ENCODE results near the gene MAP7D2. TPM values are rescaled to one million over a fixed set of nuclear protein-coding genes. Genes with fewer than 3 reads are reported as not detected.

The MAP7D2 gene
- total and polyA plus RNA-seq, 3 experiments from 2014 or later: 0.12 to 0.53 (median 0.28) TPM

- Mint-ChIP-seq H3K27ac (no peak overlapping the region), H3K27me3 (no peaks in the 10 kb centered on the region), H3K36me3 (peaks cover 0 to 6% (median 5%) of the 10 kb centered on the region in 3 donors), H3K4me1 (no peaks in the 10 kb centered on the region), H3K9me3 (no peaks in the 10 kb centered on the region), H3K4me3 (no peak overlapping the region)
- DNase-seq: no peak
- ChIA-PET POLR2A (no interaction called here), CTCF (no interaction called here)
- Histone ChIP-seq H3K4me3 (ENCODE audit: low read length) (no peak overlapping the region), H3K36me3 (ENCODE audit: insufficient read depth, low read length) (no peaks in the 10 kb centered on the region), H3K27me3 (ENCODE audit: insufficient read depth, low read length, poor library complexity, severe bottlenecking) (no peaks in the 10 kb centered on the region), H3K27ac (ENCODE audit: low read depth, low read length) (no peak overlapping the region), H3K4me1 (ENCODE audit: insufficient read depth, low read length) (no peaks in the 10 kb centered on the region), H3K9me3 (ENCODE audit: low read length) (no peaks in the 10 kb centered on the region)
Observed at GRCh38 chrX:20053537-20053936, 63.2 kb downstream of the MAP7D2 start.

- Histone ChIP-seq H3K36me3 (ENCODE audit: insufficient read depth, low read length) (no peaks in the 10 kb centered on the region), H3K9me3 (ENCODE audit: low read length) (no peaks in the 10 kb centered on the region), H3K4me1 (ENCODE audit: insufficient read depth, low read length) (no peaks in the 10 kb centered on the region), H3K27ac (ENCODE audit: low read depth, low read length) (no peak overlapping the region), H3K27me3 (ENCODE audit: insufficient read depth, low read length, poor library complexity, severe bottlenecking) (no peaks in the 10 kb centered on the region), H3K4me3 (ENCODE audit: low read length) (no peak overlapping the region)
- DNase-seq: no peak
- no peak overlapping the region for H3K27ac Mint-ChIP-seq
- H3K36me3 Mint-ChIP-seq: peaks cover 0 to 6% (median 0%) of the 10 kb centered on the region in 3 donors
- H3K4me3 Mint-ChIP-seq: no peak overlapping the region
- POLR2A ChIA-PET: no interaction called here
- CTCF ChIA-PET: no interaction called here
- H3K4me1 Mint-ChIP-seq: no peaks in the 10 kb centered on the region
- H3K9me3 Mint-ChIP-seq: no peaks in the 10 kb centered on the region
- no peaks in the 10 kb centered on the region for H3K27me3 Mint-ChIP-seq
Observed at GRCh38 chrX:20046864-20047263, 69.8 kb downstream of the MAP7D2 start.

- H3K27ac ChIP-seq (ENCODE audit: low read depth, low read length): no peak overlapping the region
- no peaks in the 10 kb centered on the region for H3K9me3 ChIP-seq (ENCODE audit: low read length)
- H3K9me3 Mint-ChIP-seq: no peaks in the 10 kb centered on the region
- no peak for DNase-seq
- H3K4me1 Mint-ChIP-seq: no peaks in the 10 kb centered on the region
- POLR2A ChIA-PET: no interaction called here
- no peak overlapping the region for H3K4me3 Mint-ChIP-seq
- CTCF ChIA-PET: no interaction called here
- H3K4me1 ChIP-seq (ENCODE audit: insufficient read depth, low read length): no peaks in the 10 kb centered on the region
- H3K36me3 Mint-ChIP-seq: peaks cover 0 to 6% (median 4%) of the 10 kb centered on the region in 3 donors
- no peaks in the 10 kb centered on the region for H3K27me3 ChIP-seq (ENCODE audit: insufficient read depth, low read length, poor library complexity, severe bottlenecking)
- H3K36me3 ChIP-seq (ENCODE audit: insufficient read depth, low read length): no peaks in the 10 kb centered on the region
- H3K27ac Mint-ChIP-seq: no peak overlapping the region
- H3K27me3 Mint-ChIP-seq: no peaks in the 10 kb centered on the region
- H3K4me3 ChIP-seq (ENCODE audit: low read length): no peak overlapping the region
Observed at GRCh38 chrX:20046223-20046622, 70.5 kb downstream of the MAP7D2 start.

DNA sequence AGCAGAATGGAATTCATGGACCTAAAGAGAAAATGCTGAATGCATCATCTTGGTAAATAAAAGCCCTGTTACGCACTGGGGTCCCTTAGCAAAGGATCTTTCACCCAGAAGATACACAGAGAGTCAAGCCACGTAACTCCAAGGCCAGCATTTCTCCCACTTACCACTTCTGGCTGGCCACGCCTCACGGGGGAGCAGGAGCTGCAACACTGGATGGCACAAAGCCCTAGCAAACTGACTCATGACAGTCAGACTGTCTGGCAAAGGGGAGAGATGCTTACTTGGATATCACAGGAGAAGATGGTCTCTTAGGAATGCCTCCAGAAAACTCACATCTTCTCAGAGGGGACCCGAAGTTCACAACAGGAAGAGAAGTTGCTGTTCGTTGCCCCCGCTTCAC is 74.5 kb downstream of the MAP7D2 start:
- H3K4me1 Mint-ChIP-seq: no peaks in the 10 kb centered on the region
- no peaks in the 10 kb centered on the region for H3K27me3 Mint-ChIP-seq
- CTCF ChIA-PET: no interaction called here
- DNase-seq: no peak
- Histone ChIP-seq H3K4me1 (ENCODE audit: insufficient read depth, low read length) (no peaks in the 10 kb centered on the region), H3K27me3 (ENCODE audit: insufficient read depth, low read length, poor library complexity, severe bottlenecking) (no peaks in the 10 kb centered on the region), H3K9me3 (ENCODE audit: low read length) (no peaks in the 10 kb centered on the region), H3K4me3 (ENCODE audit: low read length) (no peak overlapping the region), H3K27ac (ENCODE audit: low read depth, low read length) (no peak overlapping the region), H3K36me3 (ENCODE audit: insufficient read depth, low read length) (no peaks in the 10 kb centered on the region)
- peak overlapping the region in 1 of 8 donors; percentile 65 for H3K27ac Mint-ChIP-seq
- no peaks in the 10 kb centered on the region for H3K9me3 Mint-ChIP-seq
- no peak overlapping the region for H3K4me3 Mint-ChIP-seq
- POLR2A ChIA-PET: no interaction called here
- H3K36me3 Mint-ChIP-seq: peaks cover 0 to 7% (median 5%) of the 10 kb centered on the region in 3 donors

GRCh38 chrX:20038966-20039365 is 77.7 kb downstream of the MAP7D2 start:
- no peaks in the 10 kb centered on the region for H3K4me1 Mint-ChIP-seq
- POLR2A ChIA-PET: no interaction called here
- Histone ChIP-seq H3K4me1 (ENCODE audit: insufficient read depth, low read length) (no peaks in the 10 kb centered on the region), H3K27me3 (ENCODE audit: insufficient read depth, low read length, poor library complexity, severe bottlenecking) (no peaks in the 10 kb centered on the region), H3K9me3 (ENCODE audit: low read length) (no peaks in the 10 kb centered on the region), H3K4me3 (ENCODE audit: low read length) (no peak overlapping the region), H3K36me3 (ENCODE audit: insufficient read depth, low read length) (no peaks in the 10 kb centered on the region), H3K27ac (ENCODE audit: low read depth, low read length) (no peak overlapping the region)
- peaks cover 0 to 3% of the 10 kb centered on the region in 2 donors for H3K27me3 Mint-ChIP-seq
- CTCF ChIA-PET: no interaction called here
- no peak overlapping the region for H3K27ac Mint-ChIP-seq
- H3K36me3 Mint-ChIP-seq: peaks cover 0 to 7% (median 5%) of the 10 kb centered on the region in 3 donors
- H3K4me3 Mint-ChIP-seq: no peak overlapping the region
- DNase-seq: no peak
- no peaks in the 10 kb centered on the region for H3K9me3 Mint-ChIP-seq

DNA sequence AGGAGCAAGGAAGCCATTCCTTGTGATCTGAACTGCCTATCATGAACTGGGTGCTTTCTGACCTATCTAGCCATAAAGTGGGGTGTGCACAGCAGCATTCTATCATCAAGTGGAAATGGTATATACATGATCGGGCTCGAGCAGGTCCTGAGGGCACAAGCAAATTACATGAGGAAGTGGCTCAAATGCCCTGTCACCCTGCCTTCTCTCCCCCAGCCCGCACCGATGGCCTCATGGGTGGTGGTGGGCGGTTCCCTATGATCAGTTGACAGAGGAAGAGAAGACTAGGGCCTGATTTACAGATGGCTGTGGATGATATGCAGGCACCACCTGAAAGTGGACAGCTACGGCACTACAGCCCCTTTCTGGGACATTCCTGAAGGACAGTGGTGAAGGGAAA is 79.5 kb downstream of the MAP7D2 start:
- H3K27ac ChIP-seq (ENCODE audit: low read depth, low read length): no peak overlapping the region
- POLR2A ChIA-PET: no interaction called here
- H3K4me1 ChIP-seq (ENCODE audit: insufficient read depth, low read length): no peaks in the 10 kb centered on the region
- H3K4me3 ChIP-seq (ENCODE audit: low read length): no peak overlapping the region
- Mint-ChIP-seq H3K9me3 (no peaks in the 10 kb centered on the region), H3K27me3 (peaks cover 0 to 3% of the 10 kb centered on the region in 2 donors), H3K4me1 (no peaks in the 10 kb centered on the region), H3K4me3 (no peak overlapping the region), H3K27ac (no peak overlapping the region), H3K36me3 (peaks cover 0 to 10% (median 5%) of the 10 kb centered on the region in 3 donors)
- no peaks in the 10 kb centered on the region for H3K27me3 ChIP-seq (ENCODE audit: insufficient read depth, low read length, poor library complexity, severe bottlenecking)
- H3K36me3 ChIP-seq (ENCODE audit: insufficient read depth, low read length): no peaks in the 10 kb centered on the region
- DNase-seq: no peak
- CTCF ChIA-PET: no interaction called here
- H3K9me3 ChIP-seq (ENCODE audit: low read length): no peaks in the 10 kb centered on the region

- ChIA-PET CTCF (no interaction called here), POLR2A (no interaction called here)
- peaks cover 0 to 3% (median 0%) of the 10 kb centered on the region in 3 donors for H3K36me3 Mint-ChIP-seq
- H3K4me3 Mint-ChIP-seq: no peak overlapping the region
- Histone ChIP-seq H3K4me3 (ENCODE audit: low read length) (no peak overlapping the region), H3K9me3 (ENCODE audit: low read length) (no peaks in the 10 kb centered on the region), H3K36me3 (ENCODE audit: insufficient read depth, low read length) (no peaks in the 10 kb centered on the region), H3K4me1 (ENCODE audit: insufficient read depth, low read length) (no peaks in the 10 kb centered on the region), H3K27me3 (ENCODE audit: insufficient read depth, low read length, poor library complexity, severe bottlenecking) (no peaks in the 10 kb centered on the region), H3K27ac (ENCODE audit: low read depth, low read length) (no peak overlapping the region)
- H3K27ac Mint-ChIP-seq: no peak overlapping the region
- no peaks in the 10 kb centered on the region for H3K9me3 Mint-ChIP-seq
- H3K27me3 Mint-ChIP-seq: peaks cover 0 to 3% of the 10 kb centered on the region in 2 donors
- DNase-seq: no peak
- H3K4me1 Mint-ChIP-seq: peaks cover 5 to 19% (median 18%) of the 10 kb centered on the region in 3 donors
Observed at GRCh38 chrX:20032201-20032600, 84.5 kb downstream of the MAP7D2 start.

- Mint-ChIP-seq H3K36me3 (peaks cover 0 to 3% (median 3%) of the 10 kb centered on the region in 3 donors), H3K27ac (no peak overlapping the region), H3K9me3 (no peaks in the 10 kb centered on the region), H3K27me3 (no peaks in the 10 kb centered on the region), H3K4me3 (no peak overlapping the region), H3K4me1 (peaks cover 5 to 19% (median 18%) of the 10 kb centered on the region in 3 donors)
- no peak overlapping the region for H3K4me3 ChIP-seq (ENCODE audit: low read length)
- ChIA-PET POLR2A (no interaction called here), CTCF (no interaction called here)
- DNase-seq: no peak
- no peaks in the 10 kb centered on the region for H3K9me3 ChIP-seq (ENCODE audit: low read length)
- no peak overlapping the region for H3K27ac ChIP-seq (ENCODE audit: low read depth, low read length)
- no peaks in the 10 kb centered on the region for H3K4me1 ChIP-seq (ENCODE audit: insufficient read depth, low read length)
- H3K27me3 ChIP-seq (ENCODE audit: insufficient read depth, low read length, poor library complexity, severe bottlenecking): no peaks in the 10 kb centered on the region
- no peaks in the 10 kb centered on the region for H3K36me3 ChIP-seq (ENCODE audit: insufficient read depth, low read length)
Observed at GRCh38 chrX:20029728-20030127, 87.0 kb downstream of the MAP7D2 start.

DNA sequence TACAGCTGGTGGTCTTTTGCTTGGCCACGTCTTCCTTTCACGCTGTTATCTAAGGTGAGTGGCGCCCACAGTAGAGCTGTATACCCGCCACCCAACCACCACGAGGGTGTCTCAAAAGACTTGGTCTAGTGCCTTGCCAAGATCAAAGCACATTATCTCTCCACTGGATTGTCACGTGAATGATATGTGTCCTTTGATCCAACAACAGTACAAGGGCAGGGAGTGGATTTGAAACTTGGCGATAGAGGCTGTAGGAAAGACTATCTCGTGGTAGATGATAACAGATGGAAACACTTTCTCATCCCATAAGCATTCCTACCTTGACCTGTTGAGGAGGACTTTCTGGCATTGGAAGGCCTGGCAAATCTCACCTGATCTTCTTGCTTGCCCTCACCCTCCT is 88.1 kb downstream of the MAP7D2 start:
- H3K4me1 ChIP-seq (ENCODE audit: insufficient read depth, low read length): no peaks in the 10 kb centered on the region
- no peak overlapping the region for H3K27ac Mint-ChIP-seq

More for the DNA sequence above, 88.1 kb downstream of the MAP7D2 start:
- DNase-seq: no peak
- Histone ChIP-seq H3K4me3 (ENCODE audit: low read length) (no peak overlapping the region), H3K9me3 (ENCODE audit: low read length) (no peaks in the 10 kb centered on the region), H3K27ac (ENCODE audit: low read depth, low read length) (no peak overlapping the region), H3K36me3 (ENCODE audit: insufficient read depth, low read length) (no peaks in the 10 kb centered on the region), H3K27me3 (ENCODE audit: insufficient read depth, low read length, poor library complexity, severe bottlenecking) (no peaks in the 10 kb centered on the region)
- H3K4me1 Mint-ChIP-seq: peaks cover 5 to 19% (median 18%) of the 10 kb centered on the region in 3 donors
- no peak overlapping the region for H3K4me3 Mint-ChIP-seq
- no peaks in the 10 kb centered on the region for H3K9me3 Mint-ChIP-seq
- CTCF ChIA-PET: no interaction called here
- POLR2A ChIA-PET: no interaction called here
- H3K36me3 Mint-ChIP-seq: peaks cover 0 to 11% (median 3%) of the 10 kb centered on the region in 3 donors
- H3K27me3 Mint-ChIP-seq: no peaks in the 10 kb centered on the region

All from CD8-positive, alpha-beta memory T cell (primary cell).